Ishikawa (cell line): Measurements from ENCODE around the gene PTMS.
A peak's percentile ranks its signal among the peaks of the same experiment; 100 is the strongest.

Experiments used
- CEBPB ChIP-seq: IDR thresholded peaks from 2 replicates; pipeline ENCODE4 v1.6.1; 2012
- CREB1 ChIP-seq: IDR thresholded peaks from 2 replicates; pipeline ENCODE4 v1.6.1; 2012; ENCODE audit warnings: low read depth
- EGR1 ChIP-seq: IDR thresholded peaks from 2 replicates; pipeline ENCODE4 v1.6.1; 2012
- EP300 ChIP-seq: IDR thresholded peaks from 2 replicates; pipeline ENCODE4 v1.6.1; 2012; ENCODE audit warnings: borderline replicate concordance
- FOXM1 ChIP-seq: IDR thresholded peaks from 2 replicates; pipeline ENCODE4 v1.6.1; 2012; ENCODE audit warnings: low read depth, borderline replicate concordance
- MAX ChIP-seq: IDR thresholded peaks from 2 replicates; pipeline ENCODE4 v1.6.1; 2012
- NFIC ChIP-seq: IDR thresholded peaks from 2 replicates; pipeline ENCODE4 v1.6.1; 2012
- RAD21 ChIP-seq: IDR thresholded peaks from 2 replicates; pipeline ENCODE4 v1.6.1; 2012; ENCODE audit warnings: low read depth
- TAF1 ChIP-seq: IDR thresholded peaks from 2 replicates; pipeline ENCODE4 v1.6.1; 2012; ENCODE audit warnings: low read depth, mild to moderate bottlenecking
- TCF12 ChIP-seq: IDR thresholded peaks from 2 replicates; pipeline ENCODE4 v1.6.1; 2012; ENCODE audit warnings: low read depth
- TEAD4 ChIP-seq: IDR thresholded peaks from 2 replicates; pipeline ENCODE4 v1.6.1; 2012
- YY1 ChIP-seq: IDR thresholded peaks from 2 replicates; pipeline ENCODE4 v1.6.1; 2012; ENCODE audit warnings: low read depth
- ZBTB7A ChIP-seq: IDR thresholded peaks from 2 replicates; pipeline ENCODE4 v1.6.1; 2012; ENCODE audit warnings: low read depth
- TF ChIP-seq, protein P1 (sequence below): IDR thresholded peaks from 2 replicates; pipeline ENCODE4 v1.6.1; 2012
- TF ChIP-seq, protein P2 (sequence below): IDR thresholded peaks from 2 replicates; pipeline ENCODE4 v1.6.1; 2012; ENCODE audit warnings: low read depth, mild to moderate bottlenecking

PTMS gene

GRCh38 chr12:6765634-6766581, at the start of gene PTMS:
Gene PTMS (plus strand): TSS chr12:6766363. CDS start chr12:6766706, 343 bp downstream.
- TF ChIP-seq YY1 (0 out of 2 replicates have a peak, but pooled peaks have one; percentile 31), NFIC (peak; percentile 69; the same call in 1 of the 2 replicates), EP300 (peak; percentile 5; the same call in 1 of the 2 replicates), TEAD4 (peak; percentile 33; the same call in 1 of the 2 replicates), TCF12 (peak; percentile 58), CREB1 (no peak), ZBTB7A (peak; percentile 42; the same call in 1 of the 2 replicates), FOXM1 (peak; percentile 40; the same call in 1 of the 2 replicates), EGR1 (peak; percentile 99)
- TF ChIP-seq, protein P1, sequence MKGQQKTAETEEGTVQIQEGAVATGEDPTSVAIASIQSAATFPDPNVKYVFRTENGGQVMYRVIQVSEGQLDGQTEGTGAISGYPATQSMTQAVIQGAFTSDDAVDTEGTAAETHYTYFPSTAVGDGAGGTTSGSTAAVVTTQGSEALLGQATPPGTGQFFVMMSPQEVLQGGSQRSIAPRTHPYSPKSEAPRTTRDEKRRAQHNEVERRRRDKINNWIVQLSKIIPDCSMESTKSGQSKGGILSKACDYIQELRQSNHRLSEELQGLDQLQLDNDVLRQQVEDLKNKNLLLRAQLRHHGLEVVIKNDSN = no peak
- TF ChIP-seq, protein P2, sequence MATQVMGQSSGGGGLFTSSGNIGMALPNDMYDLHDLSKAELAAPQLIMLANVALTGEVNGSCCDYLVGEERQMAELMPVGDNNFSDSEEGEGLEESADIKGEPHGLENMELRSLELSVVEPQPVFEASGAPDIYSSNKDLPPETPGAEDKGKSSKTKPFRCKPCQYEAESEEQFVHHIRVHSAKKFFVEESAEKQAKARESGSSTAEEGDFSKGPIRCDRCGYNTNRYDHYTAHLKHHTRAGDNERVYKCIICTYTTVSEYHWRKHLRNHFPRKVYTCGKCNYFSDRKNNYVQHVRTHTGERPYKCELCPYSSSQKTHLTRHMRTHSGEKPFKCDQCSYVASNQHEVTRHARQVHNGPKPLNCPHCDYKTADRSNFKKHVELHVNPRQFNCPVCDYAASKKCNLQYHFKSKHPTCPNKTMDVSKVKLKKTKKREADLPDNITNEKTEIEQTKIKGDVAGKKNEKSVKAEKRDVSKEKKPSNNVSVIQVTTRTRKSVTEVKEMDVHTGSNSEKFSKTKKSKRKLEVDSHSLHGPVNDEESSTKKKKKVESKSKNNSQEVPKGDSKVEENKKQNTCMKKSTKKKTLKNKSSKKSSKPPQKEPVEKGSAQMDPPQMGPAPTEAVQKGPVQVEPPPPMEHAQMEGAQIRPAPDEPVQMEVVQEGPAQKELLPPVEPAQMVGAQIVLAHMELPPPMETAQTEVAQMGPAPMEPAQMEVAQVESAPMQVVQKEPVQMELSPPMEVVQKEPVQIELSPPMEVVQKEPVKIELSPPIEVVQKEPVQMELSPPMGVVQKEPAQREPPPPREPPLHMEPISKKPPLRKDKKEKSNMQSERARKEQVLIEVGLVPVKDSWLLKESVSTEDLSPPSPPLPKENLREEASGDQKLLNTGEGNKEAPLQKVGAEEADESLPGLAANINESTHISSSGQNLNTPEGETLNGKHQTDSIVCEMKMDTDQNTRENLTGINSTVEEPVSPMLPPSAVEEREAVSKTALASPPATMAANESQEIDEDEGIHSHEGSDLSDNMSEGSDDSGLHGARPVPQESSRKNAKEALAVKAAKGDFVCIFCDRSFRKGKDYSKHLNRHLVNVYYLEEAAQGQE = no peak

DNA sequence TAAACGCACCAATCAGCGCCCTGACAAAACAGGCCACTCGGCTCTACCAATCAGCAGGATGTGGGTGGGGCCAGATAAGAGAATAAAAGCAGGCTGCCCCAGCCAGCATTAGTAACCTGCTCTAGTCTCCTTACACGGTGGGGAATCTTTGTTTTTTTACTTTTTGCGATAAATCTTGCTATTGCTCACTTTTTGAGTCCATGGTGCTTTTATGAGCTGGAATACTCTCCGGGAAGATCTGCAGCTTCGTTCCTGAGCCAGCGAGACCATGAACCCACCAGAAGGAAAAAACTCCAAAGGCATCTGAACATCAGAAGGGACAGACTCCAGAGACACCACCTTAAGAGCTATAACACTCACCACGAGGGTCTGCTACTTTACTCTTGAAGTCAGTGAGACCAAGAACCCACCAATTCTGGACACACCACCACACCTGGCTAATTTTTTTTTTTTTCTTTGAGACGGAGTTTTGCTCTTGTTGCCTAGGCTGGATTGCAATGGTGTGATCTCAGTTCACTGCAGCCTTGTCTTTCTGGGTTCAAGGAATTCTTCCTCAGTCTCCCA, 49.2 kb upstream of the PTMS start:
- no peak for TF ChIP-seq ZBTB7A
- TF ChIP-seq EP300 = no peak
- TF ChIP-seq TEAD4 = no peak
- no peak for TF ChIP-seq MAX
- TF ChIP-seq FOXM1 = no peak
- TF ChIP-seq TAF1 = no peak
- TF ChIP-seq, protein P1 = no peak
- no peak for TF ChIP-seq YY1
- no peak for TF ChIP-seq RAD21
- TF ChIP-seq NFIC = no peak
- no peak for TF ChIP-seq CEBPB
- no peak for TF ChIP-seq TCF12

DNA sequence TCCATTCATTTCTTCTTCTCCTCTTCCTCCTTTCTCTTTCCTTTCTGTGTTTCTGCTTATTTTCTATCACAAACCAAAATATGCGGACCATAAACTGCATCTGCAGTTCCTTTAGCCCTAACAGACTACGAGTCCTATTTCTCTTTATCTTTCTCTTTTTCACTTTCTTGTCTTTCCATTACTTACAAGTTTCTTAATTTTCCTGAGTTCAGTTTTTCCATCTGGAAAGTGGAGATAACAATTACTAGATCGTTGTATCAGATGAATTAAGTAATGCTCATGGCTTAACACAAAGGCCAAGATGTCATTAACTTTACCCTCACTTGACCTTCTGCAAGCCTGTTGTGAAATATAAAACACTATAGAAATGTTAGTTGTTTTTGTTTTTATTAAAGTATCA, 43.3 kb upstream of the PTMS start:
- TF ChIP-seq RAD21 (no peak), TCF12 (no peak), TEAD4 (no peak), EGR1 (no peak), YY1 (no peak), FOXM1 (no peak), TAF1 (no peak)

GRCh38 chr12:6723607-6724408, 42.4 kb upstream of the PTMS start, which contains the start of gene COPS7A:
Gene COPS7A (plus strand): TSS chr12:6724046. CDS start chr12:6724657, 611 bp downstream.
- peak; percentile 56; the same call in 1 of the 2 replicates for TF ChIP-seq TEAD4
- peak; percentile 79 for TF ChIP-seq FOXM1
- TF ChIP-seq YY1 = peak; percentile 82
- TF ChIP-seq NFIC = no peak
- peak; percentile 87 for TF ChIP-seq TAF1
- TF ChIP-seq MAX = peak; percentile 100
- TF ChIP-seq ZBTB7A = peak; percentile 18; the same call in 1 of the 2 replicates
- peak; percentile 89 for TF ChIP-seq CREB1
- TF ChIP-seq, protein P2 = no peak
- TF ChIP-seq RAD21 = no peak; the same call in 1 of the 2 replicates
- peak; percentile 66 for TF ChIP-seq EGR1
- peak; percentile 87 for TF ChIP-seq TCF12
- peak; percentile 38; the same call in 1 of the 2 replicates for TF ChIP-seq EP300
- no peak for TF ChIP-seq CEBPB
- TF ChIP-seq, protein P1 = peak; percentile 99
